HepG2 (cell line): ENCODE results near the gene PLK3. TPM values are rescaled to one million over a fixed set of nuclear protein-coding genes. Genes with fewer than 3 reads are reported as not detected.
A peak's percentile ranks its signal among the peaks of the same experiment; 100 is the strongest.

ENCODE experiments used
- AGO2 ChIP-seq: fragments of 200-400 bp; formaldehyde crosslinking; optimal IDR thresholded peaks from 2 replicates; pipeline ENCODE3; 2017; ENCODE audit warnings: mild to moderate bottlenecking, low read depth, low read length, moderate library complexity
- GATA4 ChIP-seq: sonication (generic); IDR thresholded peaks from 2 replicates; pipeline ENCODE4 v1.6.1; 2016; ENCODE audit warnings: antibody characterized with exemption, low read depth, borderline replicate concordance
- HMGA1 ChIP-seq: sonication (generic); formaldehyde crosslinking; conservative IDR thresholded peaks from 2 replicates; pipeline ENCODE4 v1.4.0; 2020; ENCODE audit warnings: missing genetic modification reagents
- HOXD1 ChIP-seq: sonication (generic); formaldehyde crosslinking; IDR thresholded peaks from 2 replicates; pipeline ENCODE4 v1.5.0; 2020; ENCODE audit warnings: missing genetic modification reagents
- JUNB ChIP-seq: sonication (generic); formaldehyde crosslinking; IDR thresholded peaks from 2 replicates; pipeline ENCODE4 v1.8.0; 2022; ENCODE audit warnings: missing genetic modification reagents, mild to moderate bottlenecking, borderline replicate concordance
- MEIS1 ChIP-seq: sonication (generic); formaldehyde crosslinking; IDR thresholded peaks from 2 replicates; pipeline ENCODE4 v1.9.0; 2021; ENCODE audit warnings: mild to moderate bottlenecking, missing genetic modification reagents, moderate library complexity, borderline replicate concordance
- PCBP1 ChIP-seq: fragments of 200-400 bp; formaldehyde crosslinking; IDR thresholded peaks from 2 replicates; pipeline ENCODE4 v1.6.1; 2017; ENCODE audit warnings: mild to moderate bottlenecking, low read depth, low read length, borderline replicate concordance
- POLR2G ChIP-seq: fragments of 200-400 bp; formaldehyde crosslinking; IDR thresholded peaks from 2 replicates; pipeline ENCODE4 v1.6.1; 2018; ENCODE audit warnings: mild to moderate bottlenecking, low read depth, low read length, moderate library complexity
- RFX3 ChIP-seq: IDR thresholded peaks from 2 replicates; pipeline ENCODE4 v1.6.1; 2016; ENCODE audit warnings: missing biosample characterization, missing genetic modification reagents
- TFDP1 ChIP-seq: IDR thresholded peaks from 2 replicates; pipeline ENCODE4 v1.6.1; 2016; ENCODE audit warnings: missing compliant biosample characterization, missing genetic modification reagents, borderline replicate concordance
- ZC3H13 ChIP-seq: sonication (generic); formaldehyde crosslinking; IDR thresholded peaks from 2 replicates; pipeline ENCODE4 v1.8.1; 2023; ENCODE audit warnings: mild to moderate bottlenecking, missing genetic modification reagents, moderate library complexity
- ZFP36 ChIP-seq: fragments of 150-350 bp; IDR thresholded peaks from 2 replicates; pipeline ENCODE4 v1.6.1; 2018; ENCODE audit warnings: borderline replicate concordance, low read length, low read depth; ENCODE audit not compliant: partially characterized antibody
- ZNF317 ChIP-seq: sonication (generic); formaldehyde crosslinking; IDR thresholded peaks from 2 replicates; pipeline ENCODE4 v1.5.0; 2020; ENCODE audit warnings: mild to moderate bottlenecking, missing genetic modification reagents
- ZNF557 ChIP-seq: sonication (generic); formaldehyde crosslinking; IDR thresholded peaks from 2 replicates; pipeline ENCODE4 v1.4.0; 2020; ENCODE audit warnings: missing genetic modification reagents
- ZNF570 ChIP-seq: sonication (generic); formaldehyde crosslinking; IDR thresholded peaks from 2 replicates; pipeline ENCODE4 v1.4.0; 2020; ENCODE audit warnings: mild to moderate bottlenecking, missing genetic modification reagents, borderline replicate concordance
- ZNF674 ChIP-seq: sonication (generic); formaldehyde crosslinking; IDR thresholded peaks from 2 replicates; pipeline ENCODE4 v1.5.0; 2020; ENCODE audit warnings: low read depth, mild to moderate bottlenecking, missing genetic modification reagents
- ZNF75D ChIP-seq: sonication (generic); formaldehyde crosslinking; IDR thresholded peaks from 2 replicates; pipeline ENCODE4 v1.8.1; 2023; ENCODE audit warnings: missing genetic modification reagents, mild to moderate bottlenecking, borderline replicate concordance
- ZNF770 ChIP-seq: sonication (generic); formaldehyde crosslinking; IDR thresholded peaks from 2 replicates; pipeline ENCODE4 v1.5.0; 2020; ENCODE audit warnings: mild to moderate bottlenecking, missing genetic modification reagents
- ZSCAN20 ChIP-seq: sonication (generic); formaldehyde crosslinking; IDR thresholded peaks from 2 replicates; pipeline ENCODE4 v1.4.0; 2020; ENCODE audit warnings: missing genetic modification reagents, mild to moderate bottlenecking, borderline replicate concordance
- ZSCAN25 ChIP-seq: sonication (generic); formaldehyde crosslinking; IDR thresholded peaks from 2 replicates; pipeline ENCODE4 v1.8.0; 2022; ENCODE audit warnings: mild to moderate bottlenecking, missing genetic modification reagents
- polyA plus RNA-seq, 8 experiments: library from polyadenylated mRNA; depleted of rRNA in 3 of 8; stranded (reverse) in 7 of 8; unstranded in 1 of 8; fragments of >200 nt; fragmentation: Illumina TruSeq in 4 of 8; extraction: Trizol in 4 of 8; gene quantifications; 2 replicates each; pipeline versions ENCODE4 v1.2.1 to v1.2.3, GENCODE V29; 2011 to 2016; ENCODE audit warnings: low read depth in 4 of 8, missing spikeins in 1 of 8, mixed read lengths in 1 of 8; ENCODE audit not compliant: insufficient read depth in 1 of 8
- total RNA-seq, 5 experiments: library from RNA; depleted of rRNA; stranded (reverse); fragments of >200 nt; fragmentation: Illumina TruSeq; extraction: Trizol; gene quantifications; 2 replicates each; pipeline ENCODE4 v1.2.3, GENCODE V29; 2016; ENCODE audit warnings: low read depth in 1 of 5
- TF ChIP-seq, protein P1 (sequence below): sonication (generic); formaldehyde crosslinking; IDR thresholded peaks from 2 replicates; pipeline ENCODE4 v1.8.0; 2022; ENCODE audit warnings: missing genetic modification reagents, mild to moderate bottlenecking, borderline replicate concordance
- TF ChIP-seq, protein P2 (sequence below): sonication (generic); formaldehyde crosslinking; IDR thresholded peaks from 2 replicates; pipeline ENCODE4 v1.4.0; 2020; ENCODE audit warnings: missing genetic modification reagents, low read depth, mild to moderate bottlenecking, borderline replicate concordance

PLK3 gene
- total and polyA plus RNA-seq, 2 of the 13 experiments (the other 11 are each of a cell fraction or from before 2014, with no cell fraction given), result 9.8 to 16.9 TPM

- TF ChIP-seq ZNF557 (CRISPR knock-in tag) (no peak), ZSCAN25 (CRISPR knock-in tag) (peak; percentile 86), ZC3H13 (CRISPR knock-in tag) (peak; percentile 80; the same call in 1 of the 2 replicates), ZNF75D (CRISPR knock-in tag) (no peak), ZNF674 (CRISPR knock-in tag) (no peak), PCBP1 (0 out of 2 replicates have a peak, but pooled peaks have one; percentile 17), TFDP1 (CRISPR knock-in tag) (peak; percentile 84; the same call in 1 of the 2 replicates), ZNF317 (CRISPR knock-in tag) (peak; percentile 78), MEIS1 (CRISPR knock-in tag) (no peak), ZSCAN20 (no peak), ZNF570 (CRISPR knock-in tag) (0 out of 2 replicates have a peak, but pooled peaks have one; percentile 38), ZNF770 (CRISPR knock-in tag) (peak; percentile 97), HOXD1 (0 out of 2 replicates have a peak, but pooled peaks have one; percentile 49), HMGA1 (no peak), AGO2 (peak; percentile 48), POLR2G (peak; percentile 73), RFX3 (CRISPR knock-in tag) (no peak), GATA4 (0 out of 2 replicates have a peak, but pooled peaks have one; percentile 25), JUNB (CRISPR knock-in tag) (no peak), ZFP36 (no peak)
- TF ChIP-seq, protein P1, sequence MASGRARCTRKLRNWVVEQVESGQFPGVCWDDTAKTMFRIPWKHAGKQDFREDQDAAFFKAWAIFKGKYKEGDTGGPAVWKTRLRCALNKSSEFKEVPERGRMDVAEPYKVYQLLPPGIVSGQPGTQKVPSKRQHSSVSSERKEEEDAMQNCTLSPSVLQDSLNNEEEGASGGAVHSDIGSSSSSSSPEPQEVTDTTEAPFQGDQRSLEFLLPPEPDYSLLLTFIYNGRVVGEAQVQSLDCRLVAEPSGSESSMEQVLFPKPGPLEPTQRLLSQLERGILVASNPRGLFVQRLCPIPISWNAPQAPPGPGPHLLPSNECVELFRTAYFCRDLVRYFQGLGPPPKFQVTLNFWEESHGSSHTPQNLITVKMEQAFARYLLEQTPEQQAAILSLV, result no peak; the same call in 1 of the 2 replicates
- TF ChIP-seq, protein P2, sequence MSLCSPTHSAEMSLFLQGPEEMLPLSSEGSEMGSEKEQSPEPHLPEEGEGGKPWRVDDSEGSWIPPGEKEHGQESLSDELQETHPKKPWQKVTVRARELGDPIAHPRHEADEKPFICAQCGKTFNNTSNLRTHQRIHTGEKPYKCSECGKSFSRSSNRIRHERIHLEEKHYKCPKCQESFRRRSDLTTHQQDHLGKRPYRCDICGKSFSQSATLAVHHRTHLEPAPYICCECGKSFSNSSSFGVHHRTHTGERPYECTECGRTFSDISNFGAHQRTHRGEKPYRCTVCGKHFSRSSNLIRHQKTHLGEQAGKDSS, result peak; percentile 82
Measured at GRCh38 chr1:44826375-44827196, 26.4 kb downstream of the PLK3 start (continued).
